Karpas-422 (cell line): Measurements from ENCODE around the gene SCUBE3. TPM values are rescaled to one million over a fixed set of nuclear protein-coding genes. Genes with fewer than 3 reads are reported as not detected.

Experiments
- DNase-seq: peaks from one replicate; pipeline ENCODE4 v3.0.0-alpha.2; 2015
- H2AFZ ChIP-seq: fragments of 200-600 bp; sonication (generic); 2 replicates; pipeline ENCODE4 v1.6.1; 2014; ENCODE audit warnings: antibody characterized with exemption, low read length, mixed read lengths
- H3K27ac ChIP-seq: fragments of 200-600 bp; sonication (generic); 2 replicates; pipeline ENCODE4 v1.5.1; 2014; ENCODE audit warnings: mild to moderate bottlenecking, low read length, moderate library complexity
- H3K27me3 ChIP-seq: fragments of 200-600 bp; sonication (generic); 2 replicates; pipeline ENCODE4 v1.6.1; 2014; ENCODE audit warnings: low read length, mixed read lengths
- H3K36me3 ChIP-seq: fragments of 200-600 bp; sonication (generic); 2 replicates; pipeline ENCODE4 v1.6.1; 2014; ENCODE audit warnings: low read length, mixed read lengths; ENCODE audit not compliant: insufficient read depth
- H3K4me1 ChIP-seq: fragments of 200-600 bp; sonication (generic); 2 replicates; pipeline ENCODE4 v1.6.1; 2014; ENCODE audit warnings: mild to moderate bottlenecking, low read length, mixed read lengths
- H3K4me2 ChIP-seq: fragments of 200-600 bp; sonication (generic); 2 replicates; pipeline ENCODE4 v1.6.1; 2014; ENCODE audit warnings: low read length, low read depth, mild to moderate bottlenecking; ENCODE audit not compliant: poor library complexity, severe bottlenecking
- H3K4me3 ChIP-seq: fragments of 200-600 bp; sonication (generic); 2 replicates; pipeline ENCODE4 v1.5.1; 2014; ENCODE audit warnings: mild to moderate bottlenecking, antibody characterized with exemption, low read length, mixed read lengths
- H3K79me2 ChIP-seq: fragments of 200-600 bp; sonication (generic); 2 replicates; pipeline ENCODE4 v1.6.1; 2014; ENCODE audit warnings: mild to moderate bottlenecking, low read length, mixed read lengths
- H3K9ac ChIP-seq: fragments of 200-600 bp; sonication (generic); 2 replicates; pipeline ENCODE4 v1.6.0; 2014; ENCODE audit warnings: low read length
- H3K9me2 ChIP-seq: fragments of 200-600 bp; sonication (generic), shearing (Covaris generic); replicated peaks from 2 replicates; pipeline ENCODE4 v1.6.0; 2014; ENCODE audit warnings: mild to moderate bottlenecking, low read length, moderate library complexity; ENCODE audit not compliant: insufficient read depth
- H3K9me3 ChIP-seq: fragments of 300-700, 200-600 bp; sonication (generic); 2 replicates; pipeline ENCODE4 v1.6.1; 2014; ENCODE audit warnings: low read length, mixed read lengths
- H4K20me1 ChIP-seq: fragments of 200-600 bp; sonication (generic); 2 replicates; pipeline ENCODE4 v1.6.1; 2014; ENCODE audit warnings: mild to moderate bottlenecking, antibody characterized with exemption, low read length, low read depth; ENCODE audit not compliant: insufficient read depth
- total RNA-seq: library from RNA; depleted of rRNA; stranded (reverse); fragments of >200 nt; shearing (Covaris generic); gene quantifications from 2 replicates; pipeline ENCODE4 v1.2.3, GENCODE V29; 2014; ENCODE audit warnings: low replicate concordance

Gene SCUBE3
- total RNA-seq, 1 experiment from 2014 or later: not detected

DNA sequence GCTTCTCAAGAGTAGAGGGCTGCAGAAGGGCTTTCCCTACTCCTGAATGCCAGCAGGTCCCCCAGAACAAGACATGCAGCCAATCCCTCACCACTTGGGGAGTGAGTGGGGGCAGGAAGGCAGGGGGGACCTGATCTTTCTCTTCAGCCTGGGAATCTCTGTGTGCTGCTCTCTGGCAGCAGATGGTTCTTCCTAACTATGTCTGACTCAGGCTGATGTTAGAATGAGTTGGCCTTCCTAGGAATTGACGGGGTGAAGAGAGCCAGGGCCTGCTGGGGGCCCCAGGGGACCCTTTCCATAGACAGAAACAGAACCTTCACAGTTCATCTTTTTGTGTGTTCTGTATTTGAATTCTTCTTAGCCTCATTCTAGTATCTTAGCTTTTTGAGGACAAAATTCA is 43.6 kb upstream of the SCUBE3 start:
- Histone ChIP-seq H3K9ac (no peak overlapping the region), H3K27me3 (no peaks in the 10 kb centered on the region), H3K9me3 (no peaks in the 10 kb centered on the region), H3K36me3 (no peaks in the 10 kb centered on the region), H3K4me1 (no peaks in the 10 kb centered on the region), H3K9me2 (no peaks in the 10 kb centered on the region), H3K27ac (no peak overlapping the region), H3K4me3 (no peak overlapping the region), H3K79me2 (no peaks in the 10 kb centered on the region), H2AFZ (no peak overlapping the region), H4K20me1 (no peaks in the 10 kb centered on the region), H3K4me2 (no peak overlapping the region)
- no peak for DNase-seq

DNA sequence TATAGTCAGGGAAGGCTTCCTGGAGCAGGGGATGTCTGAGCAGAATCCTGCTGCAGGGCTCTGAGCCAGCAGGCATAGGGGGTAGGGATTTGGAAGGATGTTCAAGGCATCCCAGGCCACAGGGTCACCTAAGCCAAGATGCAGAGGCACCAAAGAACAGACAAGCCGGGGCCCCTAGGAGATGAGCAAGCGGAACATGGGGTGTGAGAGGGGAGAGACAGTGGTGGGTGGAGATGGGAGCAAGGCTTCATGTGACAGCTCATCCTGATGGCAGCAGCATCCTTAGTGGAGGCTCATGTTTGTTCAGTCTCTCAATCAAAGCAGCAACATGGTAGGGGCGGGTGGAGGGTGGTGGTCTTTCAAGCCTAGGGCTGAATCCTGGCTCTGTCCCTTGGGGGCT is 42.9 kb upstream of the SCUBE3 start:
- Histone ChIP-seq H3K36me3 (no peaks in the 10 kb centered on the region), H3K4me3 (no peak overlapping the region), H3K9me3 (no peaks in the 10 kb centered on the region), H3K9ac (no peak overlapping the region), H3K4me2 (no peak overlapping the region), H3K79me2 (no peaks in the 10 kb centered on the region), H3K27ac (no peak overlapping the region), H2AFZ (no peak overlapping the region), H3K27me3 (no peaks in the 10 kb centered on the region), H4K20me1 (no peaks in the 10 kb centered on the region), H3K4me1 (no peaks in the 10 kb centered on the region), H3K9me2 (no peaks in the 10 kb centered on the region)
- no peak for DNase-seq

DNA sequence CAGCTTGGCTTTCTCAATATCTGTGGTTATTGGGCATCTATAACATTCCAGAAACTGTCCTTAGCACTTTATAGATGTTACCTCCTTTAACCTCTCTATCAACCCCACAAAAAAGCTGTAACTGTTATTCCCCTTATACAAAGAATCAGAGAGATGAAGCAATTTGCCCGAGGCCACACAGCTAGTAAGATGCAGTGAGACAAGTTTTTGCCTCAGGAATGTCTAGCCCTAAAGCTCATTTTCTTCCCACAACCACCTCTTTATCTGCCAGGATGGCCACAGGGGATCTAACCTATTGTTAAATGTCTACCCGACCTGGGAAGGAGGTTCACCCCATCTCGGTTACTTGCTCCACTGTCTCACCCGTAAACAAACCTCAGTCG is 40.7 kb upstream of the SCUBE3 start:
- H3K9ac ChIP-seq: no peak overlapping the region
- H3K79me2 ChIP-seq: no peaks in the 10 kb centered on the region
- no peak overlapping the region for H3K4me2 ChIP-seq
- no peaks in the 10 kb centered on the region for H3K4me1 ChIP-seq
- H3K9me2 ChIP-seq: no peaks in the 10 kb centered on the region
- no peaks in the 10 kb centered on the region for H3K27me3 ChIP-seq
- no peak overlapping the region for H3K27ac ChIP-seq
- H4K20me1 ChIP-seq: no peaks in the 10 kb centered on the region
- no peaks in the 10 kb centered on the region for H3K9me3 ChIP-seq
- no peaks in the 10 kb centered on the region for H3K36me3 ChIP-seq
- no peak overlapping the region for H2AFZ ChIP-seq
- no peak overlapping the region for H3K4me3 ChIP-seq
- no peak for DNase-seq

DNA sequence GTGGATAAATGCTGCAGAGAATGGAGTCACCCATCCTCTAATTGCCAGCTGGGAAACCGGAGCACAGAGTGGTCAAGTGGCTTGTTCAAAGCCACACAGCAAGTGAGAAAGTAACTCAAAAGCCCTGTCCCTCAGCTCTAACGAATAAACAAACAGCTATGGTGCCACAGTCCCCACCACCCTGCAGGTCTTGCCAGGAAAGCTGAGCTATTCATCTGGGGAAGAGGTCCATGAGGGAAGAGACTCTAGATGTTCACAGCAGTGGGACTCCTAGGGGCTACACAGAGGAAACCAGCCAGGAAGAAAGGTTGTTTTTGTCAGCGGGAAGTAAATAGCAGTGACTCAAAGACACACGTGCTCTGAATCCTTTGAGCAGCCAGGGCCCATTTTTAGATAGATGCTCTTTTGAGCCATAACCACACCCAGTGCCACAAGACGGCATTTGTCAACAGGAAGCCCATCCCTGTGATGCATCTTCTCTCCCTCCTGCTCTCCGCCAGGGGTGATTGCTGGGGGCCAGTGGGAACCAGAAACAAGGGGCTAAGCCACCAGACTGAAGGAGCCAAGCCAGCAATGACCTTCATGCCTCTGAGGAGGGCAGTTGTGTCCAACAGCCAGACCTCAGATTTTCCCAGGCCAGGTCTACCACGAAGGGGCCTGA is 40.2 kb upstream of the SCUBE3 start:
- Histone ChIP-seq H3K4me1 (no peaks in the 10 kb centered on the region), H3K36me3 (no peaks in the 10 kb centered on the region), H2AFZ (no peak overlapping the region), H3K9me2 (no peaks in the 10 kb centered on the region), H3K27me3 (no peaks in the 10 kb centered on the region), H4K20me1 (no peaks in the 10 kb centered on the region), H3K9me3 (no peaks in the 10 kb centered on the region), H3K4me2 (no peak overlapping the region), H3K27ac (no peak overlapping the region), H3K4me3 (no peak overlapping the region), H3K79me2 (no peaks in the 10 kb centered on the region), H3K9ac (no peak overlapping the region)
- no peak for DNase-seq

DNA sequence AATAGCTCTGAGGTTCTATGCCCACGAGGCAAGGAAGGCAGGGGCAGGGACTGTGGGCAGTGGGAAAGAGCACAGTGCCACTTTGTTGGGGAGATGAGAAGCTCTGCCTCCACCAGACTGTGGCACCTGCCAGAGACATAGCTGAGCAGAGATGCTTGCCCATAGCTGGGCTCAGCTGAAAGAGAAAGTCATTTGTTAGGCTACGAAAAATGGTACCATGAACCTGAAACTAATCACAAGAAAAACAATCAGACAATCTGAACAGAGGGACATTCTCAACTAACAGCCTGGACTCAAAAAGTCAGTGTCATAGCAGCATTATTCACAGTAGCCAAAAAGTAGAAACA is 39.7 kb upstream of the SCUBE3 start:
- H3K4me1 ChIP-seq: no peaks in the 10 kb centered on the region
- H3K4me2 ChIP-seq: no peak overlapping the region
- no peaks in the 10 kb centered on the region for H3K9me2 ChIP-seq
- no peaks in the 10 kb centered on the region for H3K79me2 ChIP-seq
- H4K20me1 ChIP-seq: no peaks in the 10 kb centered on the region
- no peaks in the 10 kb centered on the region for H3K27me3 ChIP-seq
- no peak overlapping the region for H3K9ac ChIP-seq
- H3K36me3 ChIP-seq: no peaks in the 10 kb centered on the region
- H3K9me3 ChIP-seq: no peaks in the 10 kb centered on the region
- no peak overlapping the region for H2AFZ ChIP-seq
- H3K4me3 ChIP-seq: no peak overlapping the region
- DNase-seq: no peak
- H3K27ac ChIP-seq: no peak overlapping the region

DNA sequence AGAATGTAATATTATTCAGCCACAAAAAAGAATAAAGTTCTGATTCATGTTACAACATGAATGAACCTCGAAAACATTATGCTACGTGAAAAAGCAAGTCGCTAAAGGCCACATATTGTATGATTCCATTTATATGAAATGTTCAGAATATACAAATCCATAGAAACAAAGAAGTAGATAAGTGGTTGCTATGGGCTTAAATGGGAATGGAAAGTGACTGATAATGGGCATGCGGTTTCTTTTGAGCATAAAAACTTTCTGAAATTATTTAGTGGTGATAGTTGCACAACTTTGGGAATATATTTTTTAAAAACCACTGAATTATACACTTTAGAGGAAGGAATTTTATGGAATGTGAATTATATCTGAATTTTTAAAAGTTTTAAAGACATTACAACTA is 39.3 kb upstream of the SCUBE3 start:
- no peaks in the 10 kb centered on the region for H3K9me3 ChIP-seq
- H3K79me2 ChIP-seq: no peaks in the 10 kb centered on the region
- no peak overlapping the region for H2AFZ ChIP-seq
- H3K27me3 ChIP-seq: no peaks in the 10 kb centered on the region
- no peak overlapping the region for H3K9ac ChIP-seq
- no peak overlapping the region for H3K4me3 ChIP-seq
- no peak overlapping the region for H3K4me2 ChIP-seq
- H3K36me3 ChIP-seq: no peaks in the 10 kb centered on the region
- no peak for DNase-seq
- H3K27ac ChIP-seq: no peak overlapping the region
- H3K4me1 ChIP-seq: no peaks in the 10 kb centered on the region
- H4K20me1 ChIP-seq: no peaks in the 10 kb centered on the region
- H3K9me2 ChIP-seq: no peaks in the 10 kb centered on the region

DNA sequence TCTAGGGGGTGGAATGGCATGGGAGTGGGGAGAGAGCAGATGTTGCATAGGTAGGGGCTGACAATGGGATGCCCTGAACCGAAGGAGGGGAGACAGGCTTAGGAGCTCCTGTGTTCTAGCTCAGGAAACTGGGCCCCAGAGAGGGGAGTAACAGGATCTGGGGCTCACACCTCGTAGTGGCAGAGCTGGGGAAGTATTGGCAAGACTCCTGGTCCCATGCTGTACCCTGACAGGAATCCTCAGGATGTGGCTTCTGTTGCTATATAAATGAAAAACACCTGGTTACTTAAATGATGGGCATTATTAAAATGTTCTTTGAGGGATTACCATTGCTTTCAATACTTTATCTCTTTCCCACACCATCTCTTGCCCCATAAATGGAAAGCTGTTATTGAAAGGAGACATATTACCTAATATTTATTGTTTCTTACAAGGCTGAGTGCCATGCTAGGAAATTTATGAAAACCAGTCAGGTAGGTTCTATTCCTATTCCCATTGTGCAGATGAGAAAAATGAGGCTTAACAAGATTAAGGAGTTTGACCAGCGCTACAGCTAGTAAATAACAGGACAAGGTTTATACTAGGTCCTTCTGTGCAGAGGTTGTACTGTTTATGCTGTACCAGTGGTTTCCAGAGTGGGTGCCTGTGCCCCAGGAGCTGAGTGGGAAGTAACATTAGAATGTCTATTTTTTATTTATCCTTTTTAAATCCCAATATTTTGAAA is 37.3 kb upstream of the SCUBE3 start:
- H3K27ac ChIP-seq: no peak overlapping the region
- H3K9ac ChIP-seq: no peak overlapping the region
- no peak overlapping the region for H2AFZ ChIP-seq
- H3K4me2 ChIP-seq: no peak overlapping the region
- H3K79me2 ChIP-seq: no peaks in the 10 kb centered on the region
- no peak for DNase-seq
- no peaks in the 10 kb centered on the region for H3K9me2 ChIP-seq
- no peaks in the 10 kb centered on the region for H3K9me3 ChIP-seq
- H3K36me3 ChIP-seq: no peaks in the 10 kb centered on the region
- no peak overlapping the region for H3K4me3 ChIP-seq
- H4K20me1 ChIP-seq: no peaks in the 10 kb centered on the region
- H3K27me3 ChIP-seq: no peaks in the 10 kb centered on the region
- no peaks in the 10 kb centered on the region for H3K4me1 ChIP-seq

DNA sequence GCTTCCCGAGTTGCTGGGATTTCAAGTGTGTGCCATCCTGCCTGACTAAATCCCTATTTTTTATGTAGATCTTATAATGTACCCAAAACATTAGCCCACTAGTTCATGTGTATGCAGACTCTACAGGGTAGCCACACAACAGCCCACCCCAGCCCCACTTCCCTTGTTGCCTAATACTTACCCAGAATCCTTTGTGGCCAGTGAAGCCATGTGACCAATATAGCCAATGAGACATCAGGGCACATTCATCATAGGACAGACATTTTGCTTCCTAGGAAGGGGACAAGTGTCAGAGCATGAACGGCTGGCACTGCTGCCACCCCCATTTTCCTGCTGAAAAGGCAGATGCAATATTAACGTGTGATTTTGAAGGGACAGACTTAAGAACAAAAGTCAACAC is 36.6 kb upstream of the SCUBE3 start:
- Histone ChIP-seq H3K27me3 (no peaks in the 10 kb centered on the region), H3K9me2 (no peaks in the 10 kb centered on the region), H3K27ac (no peak overlapping the region), H3K4me1 (no peaks in the 10 kb centered on the region), H4K20me1 (no peaks in the 10 kb centered on the region), H2AFZ (no peak overlapping the region), H3K4me2 (no peak overlapping the region), H3K79me2 (no peaks in the 10 kb centered on the region), H3K9me3 (no peaks in the 10 kb centered on the region), H3K36me3 (no peaks in the 10 kb centered on the region), H3K4me3 (no peak overlapping the region), H3K9ac (no peak overlapping the region)
- DNase-seq: no peak
